Lower leg skin (tissue), 3 donors: ENCODE results near the gene TGFBRAP1.

ENCODE experiments used
- CTCF ChIP-seq, 3 donors: fragments of 450-650 bp; IDR thresholded peaks; one replicate each; pipeline ENCODE4 v1.5.1; 2016; ENCODE audit warnings: antibody characterized with exemption in 3 of 3, mild to moderate bottlenecking in 3 of 3, moderate library complexity in 2 of 3
- POLR2A ChIP-seq, 2 donors: fragments of 450-650 bp; IDR thresholded peaks; one replicate each; pipeline ENCODE4 v1.6.1; 2016 to 2017; ENCODE audit warnings: antibody characterized with exemption in 2 of 2, mild to moderate bottlenecking in 1 of 2, moderate library complexity in 1 of 2

- no peak for TF ChIP-seq CTCF (IDR thresholded peaks at IDR 0.05)
- TF ChIP-seq POLR2A (IDR thresholded peaks at IDR 0.05) = no peak
Observed at GRCh38 chr2:105330681-105331375, 1.3 kb upstream of the TGFBRAP1 start.
